ENCODE results near the gene ZFAND6. TPM values are rescaled to one million over a fixed set of nuclear protein-coding genes. Genes with fewer than 3 reads are reported as not detected.

Gene ZFAND6
- total RNA-seq, 3 donors from 2014 or later (not counting 1 experiment from before 2014, with no cell fraction given): 145 to 150 (median 148) TPM

- Mint-ChIP-seq H3K27me3 (ENCODE audit: low read depth in 2 of 2) (no peaks in the 10 kb centered on the region), H3K27ac (no peak overlapping the region), H3K4me3 (no peak overlapping the region), H3K4me1 (no peaks in the 10 kb centered on the region), H3K9me3 (no peaks in the 10 kb centered on the region), H3K36me3 (no peaks in the 10 kb centered on the region)
- Histone ChIP-seq H3K36me3 (ENCODE audit: control insufficient read depth, insufficient read depth, low read length) (no peaks in the 10 kb centered on the region), H3K4me3 (ENCODE audit: low read length) (no peak overlapping the region), H3K9me3 (ENCODE audit: control insufficient read depth, insufficient read depth, low read length) (no peaks in the 10 kb centered on the region), H3K27ac (ENCODE audit: low read length) (no peak overlapping the region), H3K27me3 (ENCODE audit: control insufficient read depth, insufficient read depth, low read length) (no peaks in the 10 kb centered on the region), H3K4me1 (ENCODE audit: control insufficient read depth, insufficient read depth, low read length) (no peaks in the 10 kb centered on the region)
- intact Hi-C loops (cut with micrococcal nuclease): no loop called here
- no peak for ATAC-seq
- DNase-seq: no peak
- no peak for TF ChIP-seq CTCF (IDR thresholded peaks at IDR 0.05)
- 100% methylated on average over 1 of the region's 1 CpG for WGBS (ENCODE audit: insufficient coverage)
These were observed 127.1 kb downstream of the ZFAND6 start for GRCh38 chr15:80186597-80186996.

Other genes starting within 250 kb of the ZFAND6 start
- gene MTHFS, start 162.7 kb upstream of the ZFAND6 start, total RNA-seq: 10 to 100 TPM in 2 of 3 donors, 1 to 10 TPM in 1; 7.0 to 10.8 (median 10.5) TPM
- 10 to 100 TPM; 16.5 to 61.3 (median 42.2) TPM for gene BCL2A1, start 88.5 kb upstream of the ZFAND6 start, total RNA-seq
- 10 to 100 TPM; 12.4 to 14.1 (median 13.5) TPM for gene FAH, start 93.3 kb downstream of the ZFAND6 start, total RNA-seq
- not detected for gene CTXND1, start 192.5 kb downstream of the ZFAND6 start, total RNA-seq